ENCODE results near the gene CELF1.

DNA sequence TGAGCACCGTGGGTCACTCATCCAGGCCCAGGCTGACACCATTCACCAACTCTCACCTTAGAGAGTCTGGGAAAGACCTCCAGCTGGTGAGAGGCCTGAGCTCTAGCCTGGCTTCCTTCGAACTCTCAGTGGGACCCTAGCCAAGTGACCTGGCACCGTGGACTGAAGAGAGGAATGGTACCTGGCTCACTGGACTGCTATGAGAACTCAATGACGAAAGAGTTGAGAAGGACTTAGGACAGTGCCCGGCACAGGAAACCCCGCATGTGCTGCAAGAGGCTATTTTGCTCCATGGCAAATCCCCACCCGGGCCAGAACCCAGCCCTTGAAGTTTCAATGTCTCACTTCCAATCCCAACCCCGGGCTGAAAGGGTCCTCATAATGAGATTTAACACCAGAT lies 103.4 kb downstream of the CELF1 start:
- no peak for TF ChIP-seq SUZ12 (IDR thresholded peaks at IDR 0.05; ENCODE audit: extremely low read depth, insufficient read depth, insufficient read length)
- TF ChIP-seq YY1 (IDR thresholded peaks at IDR 0.05; ENCODE audit: insufficient read depth, insufficient read length): no peak

Data from NT2/D1 (cell line).